ENCODE results near the gene TTC23L.

DNA sequence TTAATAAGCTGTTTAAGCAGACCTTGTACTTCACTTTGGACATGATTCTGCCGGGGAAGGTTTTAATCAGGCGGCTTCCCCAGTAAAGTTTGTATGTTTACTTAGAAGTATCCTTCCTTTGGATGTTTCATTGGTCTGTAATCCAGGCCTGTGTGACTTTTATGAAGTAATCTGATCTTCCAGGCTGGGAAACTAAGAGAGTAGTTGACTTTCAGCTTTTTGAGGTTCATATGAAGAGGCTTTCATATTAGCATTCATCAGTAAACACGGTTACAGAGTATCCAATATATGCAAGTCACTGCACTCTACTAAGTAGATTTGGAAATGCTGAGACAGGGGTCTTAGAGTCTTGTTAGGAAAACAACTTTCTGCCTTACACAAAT is 91.5 kb downstream of the TTC23L start:
- TF ChIP-seq POLR2A (IDR thresholded peaks at IDR 0.05) (no peak), POLR2AphosphoS5 (IDR thresholded peaks at IDR 0.05) (no peak)
- TF ChIP-seq, protein P1, sequence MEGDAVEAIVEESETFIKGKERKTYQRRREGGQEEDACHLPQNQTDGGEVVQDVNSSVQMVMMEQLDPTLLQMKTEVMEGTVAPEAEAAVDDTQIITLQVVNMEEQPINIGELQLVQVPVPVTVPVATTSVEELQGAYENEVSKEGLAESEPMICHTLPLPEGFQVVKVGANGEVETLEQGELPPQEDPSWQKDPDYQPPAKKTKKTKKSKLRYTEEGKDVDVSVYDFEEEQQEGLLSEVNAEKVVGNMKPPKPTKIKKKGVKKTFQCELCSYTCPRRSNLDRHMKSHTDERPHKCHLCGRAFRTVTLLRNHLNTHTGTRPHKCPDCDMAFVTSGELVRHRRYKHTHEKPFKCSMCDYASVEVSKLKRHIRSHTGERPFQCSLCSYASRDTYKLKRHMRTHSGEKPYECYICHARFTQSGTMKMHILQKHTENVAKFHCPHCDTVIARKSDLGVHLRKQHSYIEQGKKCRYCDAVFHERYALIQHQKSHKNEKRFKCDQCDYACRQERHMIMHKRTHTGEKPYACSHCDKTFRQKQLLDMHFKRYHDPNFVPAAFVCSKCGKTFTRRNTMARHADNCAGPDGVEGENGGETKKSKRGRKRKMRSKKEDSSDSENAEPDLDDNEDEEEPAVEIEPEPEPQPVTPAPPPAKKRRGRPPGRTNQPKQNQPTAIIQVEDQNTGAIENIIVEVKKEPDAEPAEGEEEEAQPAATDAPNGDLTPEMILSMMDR (IDR thresholded peaks at IDR 0.05), result no peak

All from gastroesophageal sphincter (tissue), 3 donors.